ENCODE data around the gene ANKFN1.

ANKFN1 gene

GRCh38 chr17:56447171-56447570, 293.9 kb downstream of the ANKFN1 start:
- Histone ChIP-seq H3K36me3 (ENCODE audit: insufficient read depth, low read length) (no peaks in the 10 kb centered on the region), H3K9ac (ENCODE audit: low read depth, low read length) (no peak overlapping the region), H3K27ac (ENCODE audit: low read depth, low read length) (no peak overlapping the region), H3K4me3 (ENCODE audit: low read length) (no peak overlapping the region), H3K4me1 (ENCODE audit: insufficient read depth, low read length) (no peaks in the 10 kb centered on the region), H3K9me3 (ENCODE audit: insufficient read depth, low read depth, low read length) (no peaks in the 10 kb centered on the region), H3K27me3 (ENCODE audit: insufficient read depth, low read length) (no peaks in the 10 kb centered on the region)
- no CpG with 5 or more reads among the region's 1 CpG for WGBS

GRCh38 chr17:56448371-56448770, 295.1 kb downstream of the ANKFN1 start:
- no peaks in the 10 kb centered on the region for H3K36me3 ChIP-seq (ENCODE audit: insufficient read depth, low read length)
- no peaks in the 10 kb centered on the region for H3K27me3 ChIP-seq (ENCODE audit: insufficient read depth, low read length)
- H3K9me3 ChIP-seq (ENCODE audit: insufficient read depth, low read depth, low read length), result no peaks in the 10 kb centered on the region
- H3K9ac ChIP-seq (ENCODE audit: low read depth, low read length), result no peak overlapping the region
- H3K27ac ChIP-seq (ENCODE audit: low read depth, low read length), result no peak overlapping the region
- WGBS, result 98% methylated on average over 2 of the region's 2 CpGs
- no peak overlapping the region for H3K4me3 ChIP-seq (ENCODE audit: low read length)
- no peaks in the 10 kb centered on the region for H3K4me1 ChIP-seq (ENCODE audit: insufficient read depth, low read length)

- Histone ChIP-seq H3K4me3 (ENCODE audit: low read length) (no peak overlapping the region), H3K9me3 (ENCODE audit: insufficient read depth, low read depth, low read length) (no peaks in the 10 kb centered on the region), H3K9ac (ENCODE audit: low read depth, low read length) (no peak overlapping the region), H3K4me1 (ENCODE audit: insufficient read depth, low read length) (no peaks in the 10 kb centered on the region), H3K36me3 (ENCODE audit: insufficient read depth, low read length) (no peaks in the 10 kb centered on the region), H3K27ac (ENCODE audit: low read depth, low read length) (no peak overlapping the region), H3K27me3 (ENCODE audit: insufficient read depth, low read length) (no peaks in the 10 kb centered on the region)
- WGBS, result 94% methylated on average over 8 of the region's 8 CpGs
Observed at GRCh38 chr17:56449176-56449575, 295.9 kb downstream of the ANKFN1 start.

GRCh38 chr17:56451629-56452028, 298.4 kb downstream of the ANKFN1 start:
- Histone ChIP-seq H3K27me3 (ENCODE audit: insufficient read depth, low read length) (no peaks in the 10 kb centered on the region), H3K36me3 (ENCODE audit: insufficient read depth, low read length) (no peaks in the 10 kb centered on the region), H3K4me3 (ENCODE audit: low read length) (no peak overlapping the region), H3K27ac (ENCODE audit: low read depth, low read length) (no peak overlapping the region), H3K9me3 (ENCODE audit: insufficient read depth, low read depth, low read length) (no peaks in the 10 kb centered on the region), H3K4me1 (ENCODE audit: insufficient read depth, low read length) (no peaks in the 10 kb centered on the region), H3K9ac (ENCODE audit: low read depth, low read length) (no peak overlapping the region)
- no CpG with 5 or more reads among the region's 1 CpG for WGBS

- Histone ChIP-seq H3K27me3 (ENCODE audit: insufficient read depth, low read length) (no peaks in the 10 kb centered on the region), H3K27ac (ENCODE audit: low read depth, low read length) (no peak overlapping the region), H3K4me1 (ENCODE audit: insufficient read depth, low read length) (no peaks in the 10 kb centered on the region), H3K9me3 (ENCODE audit: insufficient read depth, low read depth, low read length) (no peaks in the 10 kb centered on the region), H3K9ac (ENCODE audit: low read depth, low read length) (no peak overlapping the region), H3K4me3 (ENCODE audit: low read length) (no peak overlapping the region), H3K36me3 (ENCODE audit: insufficient read depth, low read length) (no peaks in the 10 kb centered on the region)
- WGBS, result 82% methylated on average over 1 of the region's 1 CpG
Observed at GRCh38 chr17:56452461-56452860, 299.2 kb downstream of the ANKFN1 start.

- no peaks in the 10 kb centered on the region for H3K27me3 ChIP-seq (ENCODE audit: insufficient read depth, low read length)
- no peak overlapping the region for H3K9ac ChIP-seq (ENCODE audit: low read depth, low read length)
- 98% methylated on average over 4 of the region's 5 CpGs for WGBS
- H3K9me3 ChIP-seq (ENCODE audit: insufficient read depth, low read depth, low read length), result no peaks in the 10 kb centered on the region
- H3K36me3 ChIP-seq (ENCODE audit: insufficient read depth, low read length), result no peaks in the 10 kb centered on the region
- no peak overlapping the region for H3K4me3 ChIP-seq (ENCODE audit: low read length)
- H3K4me1 ChIP-seq (ENCODE audit: insufficient read depth, low read length), result no peaks in the 10 kb centered on the region
- H3K27ac ChIP-seq (ENCODE audit: low read depth, low read length), result no peak overlapping the region
Observed at GRCh38 chr17:56457501-56457900, 304.2 kb downstream of the ANKFN1 start.

- H3K4me3 ChIP-seq (ENCODE audit: low read length), result no peak overlapping the region
- H3K9me3 ChIP-seq (ENCODE audit: insufficient read depth, low read depth, low read length), result no peaks in the 10 kb centered on the region
- 95% methylated on average over 1 of the region's 1 CpG for WGBS
- no peaks in the 10 kb centered on the region for H3K36me3 ChIP-seq (ENCODE audit: insufficient read depth, low read length)
- H3K9ac ChIP-seq (ENCODE audit: low read depth, low read length), result no peak overlapping the region
- no peak overlapping the region for H3K27ac ChIP-seq (ENCODE audit: low read depth, low read length)
- no peaks in the 10 kb centered on the region for H3K4me1 ChIP-seq (ENCODE audit: insufficient read depth, low read length)
- H3K27me3 ChIP-seq (ENCODE audit: insufficient read depth, low read length), result no peaks in the 10 kb centered on the region
Observed at GRCh38 chr17:56465886-56466285, 312.6 kb downstream of the ANKFN1 start.

GRCh38 chr17:56468840-56469239, 315.6 kb downstream of the ANKFN1 start:
- no peak overlapping the region for H3K27ac ChIP-seq (ENCODE audit: low read depth, low read length)
- H3K4me3 ChIP-seq (ENCODE audit: low read length), result no peak overlapping the region
- WGBS, result 76% methylated on average over 2 of the region's 2 CpGs
- no peak overlapping the region for H3K9ac ChIP-seq (ENCODE audit: low read depth, low read length)
- H3K27me3 ChIP-seq (ENCODE audit: insufficient read depth, low read length), result no peaks in the 10 kb centered on the region
- no peaks in the 10 kb centered on the region for H3K4me1 ChIP-seq (ENCODE audit: insufficient read depth, low read length)
- H3K36me3 ChIP-seq (ENCODE audit: insufficient read depth, low read length), result no peaks in the 10 kb centered on the region
- H3K9me3 ChIP-seq (ENCODE audit: insufficient read depth, low read depth, low read length), result 0 out of 2 replicates have a peak, but pooled peaks cover 3% of the 10 kb centered on the region

- no peak overlapping the region for H3K27ac ChIP-seq (ENCODE audit: low read depth, low read length)
- no peak overlapping the region for H3K9ac ChIP-seq (ENCODE audit: low read depth, low read length)
- H3K9me3 ChIP-seq (ENCODE audit: insufficient read depth, low read depth, low read length), result 0 out of 2 replicates have a peak, but pooled peaks cover 3% of the 10 kb centered on the region
- H3K4me3 ChIP-seq (ENCODE audit: low read length), result no peak overlapping the region
- no peaks in the 10 kb centered on the region for H3K4me1 ChIP-seq (ENCODE audit: insufficient read depth, low read length)
- H3K36me3 ChIP-seq (ENCODE audit: insufficient read depth, low read length), result no peaks in the 10 kb centered on the region
- H3K27me3 ChIP-seq (ENCODE audit: insufficient read depth, low read length), result no peaks in the 10 kb centered on the region
- WGBS, result 97% methylated on average over 3 of the region's 3 CpGs
Observed at GRCh38 chr17:56471696-56472095, 318.4 kb downstream of the ANKFN1 start.

- WGBS, result 85% methylated on average over 1 of the region's 1 CpG
- Histone ChIP-seq H3K27me3 (ENCODE audit: insufficient read depth, low read length) (no peaks in the 10 kb centered on the region), H3K4me3 (ENCODE audit: low read length) (no peak overlapping the region), H3K4me1 (ENCODE audit: insufficient read depth, low read length) (no peaks in the 10 kb centered on the region), H3K9ac (ENCODE audit: low read depth, low read length) (no peak overlapping the region), H3K27ac (ENCODE audit: low read depth, low read length) (no peak overlapping the region), H3K36me3 (ENCODE audit: insufficient read depth, low read length) (no peaks in the 10 kb centered on the region), H3K9me3 (ENCODE audit: insufficient read depth, low read depth, low read length) (0 out of 2 replicates have a peak, but pooled peaks cover 3% of the 10 kb centered on the region)
Observed at GRCh38 chr17:56475116-56475515, 321.8 kb downstream of the ANKFN1 start.

- no peaks in the 10 kb centered on the region for H3K9me3 ChIP-seq (ENCODE audit: insufficient read depth, low read depth, low read length)
- H3K27ac ChIP-seq (ENCODE audit: low read depth, low read length), result no peak overlapping the region
- H3K4me1 ChIP-seq (ENCODE audit: insufficient read depth, low read length), result no peaks in the 10 kb centered on the region
- H3K27me3 ChIP-seq (ENCODE audit: insufficient read depth, low read length), result no peaks in the 10 kb centered on the region
- 71% methylated on average over 7 of the region's 7 CpGs for WGBS
- no peak overlapping the region for H3K4me3 ChIP-seq (ENCODE audit: low read length)
- no peaks in the 10 kb centered on the region for H3K36me3 ChIP-seq (ENCODE audit: insufficient read depth, low read length)
- no peak overlapping the region for H3K9ac ChIP-seq (ENCODE audit: low read depth, low read length)
Observed at GRCh38 chr17:56478836-56479447, 325.7 kb downstream of the ANKFN1 start.

- no peak overlapping the region for H3K27ac ChIP-seq (ENCODE audit: low read depth, low read length)
- H3K36me3 ChIP-seq (ENCODE audit: insufficient read depth, low read length), result no peaks in the 10 kb centered on the region
- no peak overlapping the region for H3K9ac ChIP-seq (ENCODE audit: low read depth, low read length)
- H3K27me3 ChIP-seq (ENCODE audit: insufficient read depth, low read length), result no peaks in the 10 kb centered on the region
- H3K9me3 ChIP-seq (ENCODE audit: insufficient read depth, low read depth, low read length), result no peaks in the 10 kb centered on the region
- 100% methylated on average over 1 of the region's 1 CpG for WGBS
- H3K4me3 ChIP-seq (ENCODE audit: low read length), result no peak overlapping the region
- no peaks in the 10 kb centered on the region for H3K4me1 ChIP-seq (ENCODE audit: insufficient read depth, low read length)
Observed at GRCh38 chr17:56480501-56480900, 327.2 kb downstream of the ANKFN1 start.
